GM21360 (cell line): ENCODE measurements around the gene RACGAP1.

ENCODE experiments used
- ATAC-seq: cut with Tn5 transposase; IDR thresholded peaks from one replicate; pipeline ENCODE4 v1.9.1; 2021; ENCODE audit warnings: mild to moderate bottlenecking, moderate library complexity; ENCODE audit not compliant: unreplicated experiment

RACGAP1 gene

GRCh38 chr12:49944718-49945117 is 80.6 kb downstream of the RACGAP1 start:
- ATAC-seq = no peak

GRCh38 chr12:49944046-49944445 is 81.2 kb downstream of the RACGAP1 start:
- no peak for ATAC-seq

GRCh38 chr12:49943625-49943960 is 81.7 kb downstream of the RACGAP1 start:
- ATAC-seq = no peak

- no peak for ATAC-seq
Observed at GRCh38 chr12:49942921-49943624, 82.2 kb downstream of the RACGAP1 start.

GRCh38 chr12:49942512-49942893 is 82.8 kb downstream of the RACGAP1 start:
- no peak for ATAC-seq

DNA sequence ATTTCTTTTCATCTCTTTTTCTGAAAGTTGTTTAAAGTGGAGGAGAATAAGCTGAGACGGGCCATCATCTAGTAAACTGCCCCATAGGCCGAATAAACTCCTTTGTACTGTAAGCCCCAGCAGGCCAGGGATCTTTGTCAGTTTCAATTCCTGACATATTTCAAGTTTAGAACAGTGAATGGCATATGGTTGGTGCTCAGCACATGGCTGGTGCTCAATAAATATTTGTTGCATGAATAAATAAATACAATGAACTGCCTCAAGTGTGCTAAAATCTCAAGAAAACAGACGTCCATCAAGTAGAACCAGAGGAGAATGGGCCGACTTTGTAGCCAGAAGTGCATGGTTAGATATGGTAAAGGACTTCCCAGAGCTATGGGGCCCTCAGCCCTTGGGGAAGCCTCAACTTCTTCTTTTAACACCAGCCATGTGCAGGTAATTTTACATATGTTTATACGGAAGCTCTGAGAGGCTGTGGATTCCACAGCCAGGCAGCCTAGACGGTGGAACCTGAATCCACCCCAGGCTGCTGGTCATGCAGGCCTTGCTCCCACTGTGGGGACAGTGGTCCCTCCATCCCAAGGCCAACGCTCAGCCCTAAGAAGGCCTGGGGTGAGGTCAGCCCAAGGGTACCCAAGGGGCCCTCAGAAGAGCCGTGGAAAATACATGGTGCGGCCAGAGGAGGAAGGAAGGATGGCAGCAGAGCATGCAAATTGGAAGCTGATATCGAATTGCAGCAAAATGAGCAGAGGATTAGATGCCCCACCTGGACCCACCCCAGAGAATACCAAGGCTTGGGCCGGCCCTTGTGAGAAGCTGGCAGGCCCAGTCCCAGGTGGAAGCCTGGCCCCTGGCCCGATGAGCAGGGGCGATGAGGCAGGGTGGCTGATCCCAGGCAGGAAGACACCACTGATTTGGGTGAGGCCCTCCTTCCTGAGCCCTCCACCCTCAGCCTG is 83.5 kb downstream of the RACGAP1 start:
- no peak for ATAC-seq

GRCh38 chr12:49939707-49940106 is 85.6 kb downstream of the RACGAP1 start:
- ATAC-seq = no peak

DNA sequence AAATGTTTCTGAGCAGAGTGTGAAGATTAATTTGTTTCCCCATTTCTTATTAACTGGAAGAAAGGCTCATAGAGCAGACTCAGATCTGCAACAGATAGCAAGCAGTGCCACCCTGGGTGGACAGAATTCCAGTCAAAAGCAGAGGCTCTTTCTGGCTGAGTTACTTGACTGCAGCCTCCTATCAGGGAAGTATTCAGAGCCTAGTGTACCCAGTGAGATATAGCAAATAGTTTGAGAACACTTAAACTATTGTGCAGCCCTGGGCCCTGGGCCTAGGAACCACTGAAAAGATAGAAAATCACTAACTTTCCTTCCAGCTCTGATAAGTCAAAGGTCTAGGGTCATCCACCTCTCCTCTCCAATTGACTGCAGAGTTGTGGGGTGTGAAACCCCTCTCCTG is 86.0 kb downstream of the RACGAP1 start:
- ATAC-seq = no peak
